ENCODE measurements around the gene SLC25A12. TPM values are rescaled to one million over a fixed set of nuclear protein-coding genes. Genes with fewer than 3 reads are reported as not detected.

SLC25A12 gene
- total and polyA plus RNA-seq, 2 donors (not counting 3 experiments of a cell fraction or from before 2014, with no cell fraction given): 13.6 to 17.1 TPM

DNA sequence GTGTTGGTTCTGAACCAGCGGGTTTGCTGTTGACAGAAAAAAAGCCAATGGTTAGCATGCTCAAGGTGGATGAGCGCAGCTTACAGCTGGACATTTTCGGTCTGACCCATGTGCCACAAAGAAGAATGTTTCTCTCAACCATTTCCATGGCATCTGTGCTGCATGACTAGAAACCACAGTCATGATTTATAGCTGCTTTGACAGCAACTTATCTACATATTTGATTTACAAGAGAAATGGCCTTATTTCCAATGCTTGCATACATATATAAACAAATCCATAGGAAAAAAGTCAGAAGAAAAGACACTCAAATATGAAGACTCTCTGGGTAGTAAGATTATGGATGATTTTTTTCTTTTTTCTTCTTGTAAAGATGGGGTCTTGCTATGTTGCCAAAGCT lies 108.6 kb downstream of the SLC25A12 start:
- Histone ChIP-seq H2AFZ (ENCODE audit: low read depth, low read length) (no peak overlapping the region), H4K20me1 (replicated peaks; ENCODE audit: control insufficient read depth, extremely low read depth, insufficient read depth, low read length) (no peaks in the 10 kb centered on the region), H3K9ac (replicated peaks; ENCODE audit: extremely low read depth, insufficient read depth, low read length) (no peak overlapping the region), H3K79me2 (ENCODE audit: control insufficient read depth, insufficient read depth, low read length) (no peaks in the 10 kb centered on the region), H3K4me1 (ENCODE audit: control insufficient read depth, extremely low read depth, insufficient read depth, low read length) (no peaks in the 10 kb centered on the region), H3K4me2 (ENCODE audit: insufficient read depth, low read length) (no peak overlapping the region), H3K9me1 (replicated peaks; ENCODE audit: control insufficient read depth, extremely low read depth, insufficient read depth, low read length) (no peaks in the 10 kb centered on the region), H3K9me3 (replicated peaks; ENCODE audit: control insufficient read depth, insufficient read depth, low read length) (no peaks in the 10 kb centered on the region), H3K4me3 (replicated peaks in 1 of 3; ENCODE audit: insufficient read depth in 1 of 3, low read depth in 1 of 3, low read length in 3 of 3) (no peak overlapping the region), H3K36me3 (ENCODE audit: control insufficient read depth in 2 of 2, extremely low read depth in 1 of 2, insufficient read depth in 2 of 2, low read length in 2 of 2) (peaks cover 4 to 6% of the 10 kb centered on the region in 2 experiments), H3K27ac (ENCODE audit: insufficient read depth, low read depth, low read length) (no peak overlapping the region), H3K27me3 (ENCODE audit: control insufficient read depth in 2 of 2, insufficient read depth in 2 of 2, low read length in 2 of 2) (no peaks in the 10 kb centered on the region)
- POLR2A ChIA-PET: no interaction called here
- intact Hi-C loops (cut with micrococcal nuclease): no loop called here
- CTCF ChIA-PET: no interaction called here
- dilution Hi-C loops (cut with MboI; ENCODE audit: extremely low pct_ligation_motif_present, low sequenced_read_pairs): no loop called here
- BruUV-seq (replicated peaks): no TSS peak
- FAIRE-seq: no peak
- DNase-seq (ENCODE audit: low read depth, low spot score): no peak
- TF ChIP-seq POLR2AphosphoS5 (IDR thresholded peaks at IDR 0.05; ENCODE audit: insufficient read depth, low read depth, low read length): no peak
- TF ChIP-seq, protein P1, sequence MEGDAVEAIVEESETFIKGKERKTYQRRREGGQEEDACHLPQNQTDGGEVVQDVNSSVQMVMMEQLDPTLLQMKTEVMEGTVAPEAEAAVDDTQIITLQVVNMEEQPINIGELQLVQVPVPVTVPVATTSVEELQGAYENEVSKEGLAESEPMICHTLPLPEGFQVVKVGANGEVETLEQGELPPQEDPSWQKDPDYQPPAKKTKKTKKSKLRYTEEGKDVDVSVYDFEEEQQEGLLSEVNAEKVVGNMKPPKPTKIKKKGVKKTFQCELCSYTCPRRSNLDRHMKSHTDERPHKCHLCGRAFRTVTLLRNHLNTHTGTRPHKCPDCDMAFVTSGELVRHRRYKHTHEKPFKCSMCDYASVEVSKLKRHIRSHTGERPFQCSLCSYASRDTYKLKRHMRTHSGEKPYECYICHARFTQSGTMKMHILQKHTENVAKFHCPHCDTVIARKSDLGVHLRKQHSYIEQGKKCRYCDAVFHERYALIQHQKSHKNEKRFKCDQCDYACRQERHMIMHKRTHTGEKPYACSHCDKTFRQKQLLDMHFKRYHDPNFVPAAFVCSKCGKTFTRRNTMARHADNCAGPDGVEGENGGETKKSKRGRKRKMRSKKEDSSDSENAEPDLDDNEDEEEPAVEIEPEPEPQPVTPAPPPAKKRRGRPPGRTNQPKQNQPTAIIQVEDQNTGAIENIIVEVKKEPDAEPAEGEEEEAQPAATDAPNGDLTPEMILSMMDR (IDR thresholded peaks at IDR 0.05; ENCODE audit: extremely low read depth in 1 of 2, insufficient read depth in 1 of 2, low read depth in 1 of 2, low read length in 2 of 2): no peak
- no peak for TF ChIP-seq EZH2 (IDR thresholded peaks at IDR 0.05; ENCODE audit: borderline replicate concordance, low read depth, low read length, severe bottlenecking)
- TF ChIP-seq GATA2 (IDR thresholded peaks at IDR 0.05; ENCODE audit: insufficient read depth, insufficient read length, low read depth, low read length): no peak
- no peak for TF ChIP-seq MYC (IDR thresholded peaks at IDR 0.05; ENCODE audit: low read depth, low read length)
- TF ChIP-seq FOS (IDR thresholded peaks at IDR 0.05; ENCODE audit: borderline replicate concordance, insufficient read depth, low read length): no peak
- TF ChIP-seq POLR2A (IDR thresholded peaks at IDR 0.05; ENCODE audit: low read depth, low read length): no peak
- TF ChIP-seq, protein P2, sequence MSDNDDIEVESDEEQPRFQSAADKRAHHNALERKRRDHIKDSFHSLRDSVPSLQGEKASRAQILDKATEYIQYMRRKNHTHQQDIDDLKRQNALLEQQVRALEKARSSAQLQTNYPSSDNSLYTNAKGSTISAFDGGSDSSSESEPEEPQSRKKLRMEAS (IDR thresholded peaks at IDR 0.05; ENCODE audit: insufficient read depth, insufficient read length): no peak
- no peak for TF ChIP-seq JUN (IDR thresholded peaks at IDR 0.05; ENCODE audit: borderline replicate concordance, insufficient read depth, insufficient read length, low read depth)
